ENCODE results near the gene DDX50. TPM values are rescaled to one million over a fixed set of nuclear protein-coding genes. Genes with fewer than 3 reads are reported as not detected.
"Not testable (repeated sequence)": the region's sequence is repeated elsewhere in the genome, so short reads cannot be mapped to it uniquely, and the experiment has no call there.

The DDX50 gene
- total RNA-seq, 1 donor from 2014 or later, result 51.1 TPM

- H3K9me3 Mint-ChIP-seq, result no peaks in the 10 kb centered on the region
- peak overlapping the region; percentile 99 for H3K4me3 Mint-ChIP-seq
- no peaks in the 10 kb centered on the region for H3K27me3 Mint-ChIP-seq (ENCODE audit: low read depth)
- DNase-seq (ENCODE audit: low spot score in 2 of 2, unreplicated experiment in 2 of 2), result no peak
- peaks cover 9% of the 10 kb centered on the region for H3K4me1 Mint-ChIP-seq
- peaks cover 8% of the 10 kb centered on the region for H3K36me3 Mint-ChIP-seq
- TF ChIP-seq, protein P1, sequence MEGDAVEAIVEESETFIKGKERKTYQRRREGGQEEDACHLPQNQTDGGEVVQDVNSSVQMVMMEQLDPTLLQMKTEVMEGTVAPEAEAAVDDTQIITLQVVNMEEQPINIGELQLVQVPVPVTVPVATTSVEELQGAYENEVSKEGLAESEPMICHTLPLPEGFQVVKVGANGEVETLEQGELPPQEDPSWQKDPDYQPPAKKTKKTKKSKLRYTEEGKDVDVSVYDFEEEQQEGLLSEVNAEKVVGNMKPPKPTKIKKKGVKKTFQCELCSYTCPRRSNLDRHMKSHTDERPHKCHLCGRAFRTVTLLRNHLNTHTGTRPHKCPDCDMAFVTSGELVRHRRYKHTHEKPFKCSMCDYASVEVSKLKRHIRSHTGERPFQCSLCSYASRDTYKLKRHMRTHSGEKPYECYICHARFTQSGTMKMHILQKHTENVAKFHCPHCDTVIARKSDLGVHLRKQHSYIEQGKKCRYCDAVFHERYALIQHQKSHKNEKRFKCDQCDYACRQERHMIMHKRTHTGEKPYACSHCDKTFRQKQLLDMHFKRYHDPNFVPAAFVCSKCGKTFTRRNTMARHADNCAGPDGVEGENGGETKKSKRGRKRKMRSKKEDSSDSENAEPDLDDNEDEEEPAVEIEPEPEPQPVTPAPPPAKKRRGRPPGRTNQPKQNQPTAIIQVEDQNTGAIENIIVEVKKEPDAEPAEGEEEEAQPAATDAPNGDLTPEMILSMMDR (IDR thresholded peaks at IDR 0.05; ENCODE audit: unreplicated experiment), result peak; percentile 31
- H3K27ac Mint-ChIP-seq, result peak overlapping the region; percentile 100
These were observed 56.1 kb downstream of the DDX50 start for GRCh38 chr10:68957284-68957615.

DNA sequence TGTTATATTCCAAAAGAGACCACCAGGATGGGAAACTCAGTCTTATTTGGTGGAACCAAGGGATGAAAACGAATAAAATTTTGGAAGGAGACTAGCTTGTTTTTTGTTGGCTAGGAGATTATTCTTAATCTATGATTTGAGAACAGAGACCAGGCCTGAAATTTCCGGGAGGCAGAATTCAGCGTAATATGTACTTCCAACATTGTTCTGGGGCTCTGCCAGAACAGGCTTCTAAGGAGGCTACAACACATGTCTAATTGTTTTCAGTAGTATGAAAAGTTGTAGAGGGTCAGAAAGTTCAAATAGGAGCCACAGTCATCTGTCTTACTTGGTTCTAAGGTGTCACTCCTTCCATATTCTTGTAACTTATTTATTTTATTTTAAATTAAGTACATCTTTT is 56.5 kb downstream of the DDX50 start:
- no peak for DNase-seq (ENCODE audit: low spot score in 2 of 2, unreplicated experiment in 2 of 2)
- H3K27ac Mint-ChIP-seq, result peak overlapping the region; percentile 100
- TF ChIP-seq, protein P1 (IDR thresholded peaks at IDR 0.05; ENCODE audit: unreplicated experiment), result no peak
- H3K4me1 Mint-ChIP-seq, result peaks cover 9% of the 10 kb centered on the region
- H3K4me3 Mint-ChIP-seq, result peak overlapping the region; percentile 99
- H3K9me3 Mint-ChIP-seq, result no peaks in the 10 kb centered on the region
- H3K36me3 Mint-ChIP-seq, result peaks cover 8% of the 10 kb centered on the region
- no peaks in the 10 kb centered on the region for H3K27me3 Mint-ChIP-seq (ENCODE audit: low read depth)

DNA sequence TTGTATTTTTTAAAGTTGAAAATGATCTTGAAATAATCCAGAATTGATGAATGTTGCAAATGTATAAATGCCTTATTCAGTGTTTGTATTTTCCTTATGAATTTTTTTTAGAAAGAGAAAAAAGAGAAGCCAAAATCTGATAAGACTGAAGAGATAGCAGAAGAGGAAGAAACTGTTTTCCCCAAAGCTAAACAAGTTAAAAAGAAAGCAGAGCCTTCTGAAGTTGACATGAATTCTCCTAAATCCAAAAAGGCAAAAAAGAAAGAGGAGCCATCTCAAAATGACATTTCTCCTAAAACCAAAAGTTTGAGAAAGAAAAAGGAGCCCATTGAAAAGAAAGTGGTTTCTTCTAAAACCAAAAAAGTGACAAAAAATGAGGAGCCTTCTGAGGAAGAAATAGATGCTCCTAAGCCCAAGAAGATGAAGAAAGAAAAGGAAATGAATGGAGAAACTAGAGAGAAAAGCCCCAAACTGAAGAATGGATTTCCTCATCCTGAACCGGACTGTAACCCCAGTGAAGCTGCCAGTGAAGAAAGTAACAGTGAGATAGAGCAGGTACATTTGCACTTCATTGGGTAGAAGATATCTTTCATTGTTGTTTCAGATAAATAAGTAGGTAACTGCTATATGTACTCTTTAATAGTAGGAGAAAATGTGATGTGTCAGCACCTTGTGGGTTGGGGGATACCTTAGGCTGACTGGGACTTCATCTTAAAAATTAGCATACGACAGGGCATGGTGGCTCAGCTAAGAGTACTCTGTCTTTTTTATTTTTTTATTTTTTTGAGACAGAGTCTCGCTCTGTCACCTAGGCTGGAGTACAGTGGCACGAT is 58.8 kb downstream of the DDX50 start:
- peaks cover 17% of the 10 kb centered on the region for H3K36me3 Mint-ChIP-seq

GRCh38 chr10:68963151-68963550 is 62.0 kb downstream of the DDX50 start:
- Mint-ChIP-seq H3K4me3 (no peak overlapping the region), H3K4me1 (no peaks in the 10 kb centered on the region), H3K27ac (no peak overlapping the region), H3K36me3 (peaks cover 39% of the 10 kb centered on the region), H3K27me3 (ENCODE audit: low read depth) (no peaks in the 10 kb centered on the region), H3K9me3 (no peaks in the 10 kb centered on the region)
- DNase-seq (ENCODE audit: low spot score in 2 of 2, unreplicated experiment in 2 of 2), result no peak
- TF ChIP-seq, protein P1 (IDR thresholded peaks at IDR 0.05; ENCODE audit: unreplicated experiment), result no peak

More for the DNA sequence above, 58.8 kb downstream of the DDX50 start:
- TF ChIP-seq, protein P1 (IDR thresholded peaks at IDR 0.05; ENCODE audit: unreplicated experiment), result no peak
- peak overlapping the region; percentile 26 for H3K27ac Mint-ChIP-seq
- H3K27me3 Mint-ChIP-seq (ENCODE audit: low read depth), result no peaks in the 10 kb centered on the region
- no peak overlapping the region for H3K4me3 Mint-ChIP-seq
- H3K4me1 Mint-ChIP-seq, result peaks cover 9% of the 10 kb centered on the region
- no peaks in the 10 kb centered on the region for H3K9me3 Mint-ChIP-seq
- DNase-seq (ENCODE audit: low spot score in 2 of 2, unreplicated experiment in 2 of 2), result no peak

DNA sequence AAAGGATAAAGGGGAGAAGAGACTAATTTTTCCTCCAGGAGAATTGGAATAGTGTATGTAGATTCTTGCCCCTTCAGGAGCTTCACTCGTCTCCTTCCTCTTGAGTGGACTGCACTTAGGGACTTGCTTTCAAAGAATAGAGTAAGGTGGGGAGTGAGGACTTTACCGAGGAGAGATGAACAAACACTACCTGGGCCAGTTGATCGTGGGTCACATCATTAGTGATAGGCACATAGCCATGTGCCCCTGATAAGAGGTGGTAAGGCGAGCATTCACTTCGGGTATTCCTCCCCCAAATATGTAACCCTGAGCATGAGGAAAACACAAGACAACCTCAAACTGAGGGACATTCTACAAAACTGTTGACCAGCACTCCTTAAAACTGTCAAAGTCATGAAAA is 72.9 kb downstream of the DDX50 start:
- H3K27ac Mint-ChIP-seq, result no peak overlapping the region
- DNase-seq (ENCODE audit: low spot score in 2 of 2, unreplicated experiment in 2 of 2), result no peak
- no peak overlapping the region for H3K4me3 Mint-ChIP-seq
- no peaks in the 10 kb centered on the region for H3K9me3 Mint-ChIP-seq
- TF ChIP-seq, protein P1 (IDR thresholded peaks at IDR 0.05; ENCODE audit: unreplicated experiment), result no peak
- H3K4me1 Mint-ChIP-seq, result no peaks in the 10 kb centered on the region
- no peaks in the 10 kb centered on the region for H3K27me3 Mint-ChIP-seq (ENCODE audit: low read depth)
- H3K36me3 Mint-ChIP-seq, result peaks cover 45% of the 10 kb centered on the region

DNA sequence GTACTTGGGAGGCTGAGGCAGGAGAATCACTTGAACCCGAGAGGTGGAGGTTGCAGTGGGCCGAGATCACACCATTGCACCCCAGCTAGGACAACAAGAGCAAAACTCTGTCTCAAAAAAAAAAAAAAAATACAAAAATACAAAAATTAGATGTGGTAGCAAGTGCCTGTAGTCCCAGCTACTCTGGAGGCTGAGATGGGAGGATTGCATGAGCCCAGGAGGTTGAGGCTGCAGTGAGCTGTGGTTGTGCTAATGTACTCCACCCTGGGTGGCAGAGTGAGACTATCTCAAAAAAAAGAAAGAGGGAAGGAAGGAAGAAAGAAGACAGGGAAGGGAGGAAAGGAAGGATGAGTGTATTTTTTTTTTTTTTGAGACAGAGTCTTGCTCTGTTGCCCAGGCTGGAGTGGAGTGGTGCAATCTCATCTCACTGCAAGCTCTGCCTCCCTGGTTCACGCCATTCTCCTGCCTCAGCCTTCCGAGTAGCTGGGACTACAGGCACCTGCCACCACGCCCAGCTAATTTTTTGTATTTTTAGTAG is 74.9 kb downstream of the DDX50 start:
- H3K27ac Mint-ChIP-seq, result not testable (repeated sequence)
- H3K36me3 Mint-ChIP-seq, result peaks cover 38% of the 10 kb centered on the region

GRCh38 chr10:68979738-68980137 is 78.6 kb downstream of the DDX50 start:
- H3K4me1 Mint-ChIP-seq; DNase-seq (ENCODE audit: low spot score in 2 of 2, unreplicated experiment in 2 of 2); H3K27me3 Mint-ChIP-seq (ENCODE audit: low read depth); H3K27ac Mint-ChIP-seq; H3K9me3 Mint-ChIP-seq; H3K4me3 Mint-ChIP-seq: not testable (repeated sequence)
- H3K36me3 Mint-ChIP-seq, result peaks cover 22% of the 10 kb centered on the region

More for the DNA sequence above, 74.9 kb downstream of the DDX50 start:
- not testable (repeated sequence) for H3K27me3 Mint-ChIP-seq (ENCODE audit: low read depth); H3K4me1 Mint-ChIP-seq; H3K9me3 Mint-ChIP-seq; DNase-seq (ENCODE audit: low spot score in 2 of 2, unreplicated experiment in 2 of 2); H3K4me3 Mint-ChIP-seq

Data from mesothelial cell of epicardium (in vitro differentiated cells).